ENCODE data around the gene ZNF524. TPM values are rescaled to one million over a fixed set of nuclear protein-coding genes. Genes with fewer than 3 reads are reported as not detected.

Gene ZNF524
- total RNA-seq, 1 experiment from 2014 or later, result 26.4 TPM

DNA sequence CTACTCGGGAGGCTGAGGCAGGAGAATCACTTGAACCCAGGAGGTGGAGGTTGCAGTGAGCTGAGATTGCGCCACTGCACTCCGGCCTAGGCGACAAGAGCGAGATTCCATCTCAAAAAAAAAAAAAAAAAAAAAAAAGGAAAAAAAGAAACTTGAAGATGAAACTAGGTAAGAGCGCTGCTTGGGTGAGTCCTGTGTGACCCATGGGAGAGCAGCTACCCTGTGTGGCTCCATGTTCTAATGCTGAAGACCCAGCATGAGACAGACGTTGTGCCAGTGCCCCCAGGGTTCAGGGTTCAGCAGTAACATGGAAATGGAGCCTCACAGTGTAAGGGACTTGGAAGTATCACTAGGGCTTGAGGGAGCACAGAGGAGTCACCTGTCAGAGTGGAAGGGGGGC is 18.3 kb downstream of the ZNF524 start:
- no TSS peak for BruUV-seq (replicated peaks)
- CTCF ChIA-PET, result no interaction called here
- DNase-seq (ENCODE audit: low read depth, low spot score), result no peak
- Histone ChIP-seq H3K27ac (ENCODE audit: low read length) (no peak overlapping the region), H3K9me3 (ENCODE audit: control insufficient read depth, insufficient read depth, low read depth, low read length) (no peaks in the 10 kb centered on the region), H3K27me3 (ENCODE audit: control insufficient read depth, insufficient read depth, low read length) (no peaks in the 10 kb centered on the region), H3K4me1 (ENCODE audit: control insufficient read depth, insufficient read depth, low read length) (no peaks in the 10 kb centered on the region), H3K36me3 (ENCODE audit: control insufficient read depth, insufficient read depth, low read length) (no peaks in the 10 kb centered on the region), H3K4me3 (ENCODE audit: low read depth in 2 of 2, low read length in 2 of 2) (no peak overlapping the region)
- TF ChIP-seq TCF7L2 (IDR thresholded peaks at IDR 0.05; ENCODE audit: low read depth, low read length), result no peak
- TF ChIP-seq POLR2AphosphoS5 (IDR thresholded peaks at IDR 0.05; ENCODE audit: low read depth, low read length), result no peak
- TF ChIP-seq, protein P1, sequence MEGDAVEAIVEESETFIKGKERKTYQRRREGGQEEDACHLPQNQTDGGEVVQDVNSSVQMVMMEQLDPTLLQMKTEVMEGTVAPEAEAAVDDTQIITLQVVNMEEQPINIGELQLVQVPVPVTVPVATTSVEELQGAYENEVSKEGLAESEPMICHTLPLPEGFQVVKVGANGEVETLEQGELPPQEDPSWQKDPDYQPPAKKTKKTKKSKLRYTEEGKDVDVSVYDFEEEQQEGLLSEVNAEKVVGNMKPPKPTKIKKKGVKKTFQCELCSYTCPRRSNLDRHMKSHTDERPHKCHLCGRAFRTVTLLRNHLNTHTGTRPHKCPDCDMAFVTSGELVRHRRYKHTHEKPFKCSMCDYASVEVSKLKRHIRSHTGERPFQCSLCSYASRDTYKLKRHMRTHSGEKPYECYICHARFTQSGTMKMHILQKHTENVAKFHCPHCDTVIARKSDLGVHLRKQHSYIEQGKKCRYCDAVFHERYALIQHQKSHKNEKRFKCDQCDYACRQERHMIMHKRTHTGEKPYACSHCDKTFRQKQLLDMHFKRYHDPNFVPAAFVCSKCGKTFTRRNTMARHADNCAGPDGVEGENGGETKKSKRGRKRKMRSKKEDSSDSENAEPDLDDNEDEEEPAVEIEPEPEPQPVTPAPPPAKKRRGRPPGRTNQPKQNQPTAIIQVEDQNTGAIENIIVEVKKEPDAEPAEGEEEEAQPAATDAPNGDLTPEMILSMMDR (IDR thresholded peaks at IDR 0.05), result no peak
- TF ChIP-seq, protein P2, sequence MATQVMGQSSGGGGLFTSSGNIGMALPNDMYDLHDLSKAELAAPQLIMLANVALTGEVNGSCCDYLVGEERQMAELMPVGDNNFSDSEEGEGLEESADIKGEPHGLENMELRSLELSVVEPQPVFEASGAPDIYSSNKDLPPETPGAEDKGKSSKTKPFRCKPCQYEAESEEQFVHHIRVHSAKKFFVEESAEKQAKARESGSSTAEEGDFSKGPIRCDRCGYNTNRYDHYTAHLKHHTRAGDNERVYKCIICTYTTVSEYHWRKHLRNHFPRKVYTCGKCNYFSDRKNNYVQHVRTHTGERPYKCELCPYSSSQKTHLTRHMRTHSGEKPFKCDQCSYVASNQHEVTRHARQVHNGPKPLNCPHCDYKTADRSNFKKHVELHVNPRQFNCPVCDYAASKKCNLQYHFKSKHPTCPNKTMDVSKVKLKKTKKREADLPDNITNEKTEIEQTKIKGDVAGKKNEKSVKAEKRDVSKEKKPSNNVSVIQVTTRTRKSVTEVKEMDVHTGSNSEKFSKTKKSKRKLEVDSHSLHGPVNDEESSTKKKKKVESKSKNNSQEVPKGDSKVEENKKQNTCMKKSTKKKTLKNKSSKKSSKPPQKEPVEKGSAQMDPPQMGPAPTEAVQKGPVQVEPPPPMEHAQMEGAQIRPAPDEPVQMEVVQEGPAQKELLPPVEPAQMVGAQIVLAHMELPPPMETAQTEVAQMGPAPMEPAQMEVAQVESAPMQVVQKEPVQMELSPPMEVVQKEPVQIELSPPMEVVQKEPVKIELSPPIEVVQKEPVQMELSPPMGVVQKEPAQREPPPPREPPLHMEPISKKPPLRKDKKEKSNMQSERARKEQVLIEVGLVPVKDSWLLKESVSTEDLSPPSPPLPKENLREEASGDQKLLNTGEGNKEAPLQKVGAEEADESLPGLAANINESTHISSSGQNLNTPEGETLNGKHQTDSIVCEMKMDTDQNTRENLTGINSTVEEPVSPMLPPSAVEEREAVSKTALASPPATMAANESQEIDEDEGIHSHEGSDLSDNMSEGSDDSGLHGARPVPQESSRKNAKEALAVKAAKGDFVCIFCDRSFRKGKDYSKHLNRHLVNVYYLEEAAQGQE (IDR thresholded peaks at IDR 0.05; ENCODE audit: insufficient read depth in 1 of 2, low read depth in 2 of 2, low read length in 1 of 2), result no peak
- no peak for TF ChIP-seq SIN3A (IDR thresholded peaks at IDR 0.05; ENCODE audit: borderline replicate concordance, insufficient read depth, low read depth, low read length)
- POLR2A ChIA-PET, result interaction anchor here (0.7 kb wide), 2 partner anchors 20 to 45 kb away, joined by 9 to 14 read pairs; no protein-coding TSS in a partner anchor
- intact Hi-C loops (cut with micrococcal nuclease; ENCODE audit: unreplicated experiment), result no loop called here
- in situ Hi-C loops (cut with HindIII; ENCODE audit: low pct_unique_long_range_greater_than_20kb, low sequenced_read_pairs), result no loop called here
- ATAC-seq, result no peak

DNA sequence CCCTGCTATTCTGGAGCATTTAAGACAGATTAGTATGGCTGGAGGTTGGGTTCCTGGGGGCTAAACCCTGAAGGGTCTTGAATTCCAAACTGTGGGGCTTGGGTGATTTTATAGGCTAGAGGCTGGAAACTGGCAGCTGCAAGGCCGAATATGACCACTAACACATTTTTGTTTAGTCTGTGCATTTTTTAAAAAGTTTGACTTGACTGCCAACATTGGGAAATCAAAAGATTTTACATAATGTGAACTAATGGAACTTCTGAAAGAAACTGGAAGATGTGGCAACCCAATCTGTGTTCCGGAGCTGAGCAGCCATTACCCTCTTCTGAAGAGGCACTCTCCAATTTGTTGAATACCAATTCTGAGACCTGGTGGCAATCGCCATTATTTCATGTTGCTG is 19.2 kb downstream of the ZNF524 start:
- no peak overlapping the region for H3K4me3 ChIP-seq (ENCODE audit: low read depth in 2 of 2, low read length in 2 of 2)
- no peaks in the 10 kb centered on the region for H3K9me3 ChIP-seq (ENCODE audit: control insufficient read depth, insufficient read depth, low read depth, low read length)
- in situ Hi-C loops (cut with HindIII; ENCODE audit: low pct_unique_long_range_greater_than_20kb, low sequenced_read_pairs), result no loop called here
- TSS peak; percentile 55 for BruUV-seq (replicated peaks)
- no peak overlapping the region for H3K27ac ChIP-seq (ENCODE audit: low read length)
- H3K36me3 ChIP-seq (ENCODE audit: control insufficient read depth, insufficient read depth, low read length), result no peaks in the 10 kb centered on the region
- DNase-seq (ENCODE audit: low read depth, low spot score) (no peak), ATAC-seq (no peak)
- 0 out of 2 replicates have a peak, but pooled peaks have one; percentile 32 for TF ChIP-seq POLR2AphosphoS5 (IDR thresholded peaks at IDR 0.05; ENCODE audit: low read depth, low read length)
- TF ChIP-seq, protein P1 (IDR thresholded peaks at IDR 0.05), result no peak
- ChIA-PET CTCF (interaction anchor here (0.7 kb wide), 2 partner anchors 8 to 20 kb away, joined by 3 to 7 read pairs; partner anchors contain the start of gene FIZ1), POLR2A (no interaction called here)
- intact Hi-C loops (cut with micrococcal nuclease; ENCODE audit: unreplicated experiment), result no loop called here
- no peaks in the 10 kb centered on the region for H3K4me1 ChIP-seq (ENCODE audit: control insufficient read depth, insufficient read depth, low read length)
- H3K27me3 ChIP-seq (ENCODE audit: control insufficient read depth, insufficient read depth, low read length), result no peaks in the 10 kb centered on the region

Measured in Panc1 (cell line).